Spleen (tissue), 11 donors: ENCODE measurements around the gene OLR1. TPM values are rescaled to one million over a fixed set of nuclear protein-coding genes. Genes with fewer than 3 reads are reported as not detected.
A peak's percentile ranks its signal among the peaks of the same experiment; 100 is the strongest.

Source experiments
- DNase-seq: peaks from one replicate; pipeline ENCODE4 v3.0.0-alpha.2; 2020
- H3K27ac ChIP-seq, 8 donors: fragments of 200-600 bp; sonication (generic) in 7 of 8; 1 replicate in 4 of 8; 2 replicates in 4 of 8; pipeline versions ENCODE4 v1.5.0 to v1.8.0; 2016 to 2021; ENCODE audit warnings: inconsistent platforms in 4 of 8, mild to moderate bottlenecking in 4 of 8, moderate library complexity in 1 of 8
- H3K27me3 ChIP-seq, 7 donors: fragments of 200-600 bp; sonication (generic) in 6 of 7; replicated peaks in 1 of 7; 1 replicate in 4 of 7; 2 replicates in 3 of 7; pipeline versions ENCODE4 v1.5.0 to v1.8.0; 2016 to 2021; ENCODE audit warnings: inconsistent platforms in 3 of 7, mild to moderate bottlenecking in 1 of 7
- H3K36me3 ChIP-seq, 6 donors: fragments of 200-600 bp; sonication (generic) in 5 of 6; 1 replicate in 4 of 6; 2 replicates in 2 of 6; pipeline versions ENCODE4 v1.5.0 to v1.8.0; 2016 to 2021; ENCODE audit warnings: inconsistent platforms in 2 of 6
- H3K4me1 ChIP-seq, 6 donors: fragments of 200-600 bp; sonication (generic) in 5 of 6; 1 replicate in 3 of 6; 2 replicates in 3 of 6; pipeline versions ENCODE4 v1.5.0 to v1.8.0; 2016 to 2021; ENCODE audit warnings: inconsistent platforms in 3 of 6
- H3K4me3 ChIP-seq, 8 donors: fragments of 200-600 bp; sonication (generic) in 7 of 8; 1 replicate in 4 of 8; 2 replicates in 4 of 8; pipeline versions ENCODE4 v1.5.0 to v1.8.0; 2016 to 2021; ENCODE audit warnings: inconsistent platforms in 4 of 8, mild to moderate bottlenecking in 4 of 8, moderate library complexity in 2 of 8
- H3K9me3 ChIP-seq, 8 donors: fragments of 200-600 bp; sonication (generic) in 7 of 8; 1 replicate in 4 of 8; 2 replicates in 4 of 8; pipeline versions ENCODE4 v1.5.0 to v1.8.0; 2016 to 2021; ENCODE audit warnings: inconsistent platforms in 4 of 8
- CTCF ChIP-seq, 11 experiments: fragments of 200-600 bp in 7 of 11; fragments of 450-650 bp in 4 of 11; sonication (generic) in 4 of 11; IDR thresholded peaks in 8 of 11; conservative IDR thresholded peaks in 3 of 11; 1 replicate in 7 of 11; 2 replicates in 4 of 11; pipeline versions ENCODE4 v1.4.0 to v1.8.0; 2016 to 2021; ENCODE audit warnings: antibody characterized with exemption in 11 of 11, inconsistent platforms in 4 of 11, mild to moderate bottlenecking in 1 of 11
- POLR2A ChIP-seq, 3 donors: fragments of 450-650 bp; IDR thresholded peaks; one replicate each; pipeline ENCODE4 v1.5.1; 2017; ENCODE audit warnings: antibody characterized with exemption in 3 of 3, mild to moderate bottlenecking in 1 of 3
- POLR2AphosphoS5 ChIP-seq, 3 donors: sonication (generic); formaldehyde crosslinking; IDR thresholded peaks; one replicate each; pipeline ENCODE4 v1.5.1; 2017; ENCODE audit warnings: antibody characterized with exemption in 3 of 3
- WGBS, 5 donors: extraction: QIAGEN DNeasy Blood & Tissue Kit in 3 of 5; methylation state at CpG; one replicate each; pipeline versions ENCODE4 v1.1.5 to v1.1.7; 2013 to 2018; 5-methylcytosine and 5-hydroxymethylcytosine counted together
- intact Hi-C: fragments of 100-400 bp; cut with DNase I; formaldehyde crosslinking; loops from one replicate; pipeline ENCODE4 v1.15.0; 2023; ENCODE audit warnings: low total_unique reads
- polyA plus RNA-seq, 3 donors: library from polyadenylated mRNA; stranded (reverse); fragments of 200-250 nt; gene quantifications; one replicate each; pipeline ENCODE4 v1.2.1, GENCODE V29; 2013
- total RNA-seq, 7 donors: library from RNA; depleted of rRNA in 3 of 7; stranded (reverse); fragments of >200 nt in 3 of 7; fragmentation: NEBNext Ultra II Directional in 4 of 7; extraction: Animal tissue kit (Norgen Biotek cat#: 25700) in 4 of 7; gene quantifications; one replicate each; pipeline versions ENCODE4 v1.1.0 to v1.2.1, GENCODE V29; 2016 to 2021
- donor health status: healthy with polysubstance abuse.
- donor health status: DM: no; HTN: no; CAD: no; lungs with moderate emphysema.
- donor health status: DM: no; HTN: no; CAD: no.
- donor health status: Bipolar disorder and iron deficiency.
- donor health status: healthy.
- donor health status: DM: no; HTN: no; CAD: no.
- donor health status: DM: yes; HTN: yes; CAD: no.

OLR1 gene
- total and polyA plus RNA-seq, 10 donors, result 0.09 to 10.5 (median 1.2) TPM; not detected in 3

GRCh38 chr12:10213168-10214135, 41.5 kb upstream of the OLR1 start:
- peak; percentile 88 for DNase-seq
- no peaks in the 10 kb centered on the region for H3K9me3 ChIP-seq
- TF ChIP-seq POLR2A (IDR thresholded peaks at IDR 0.05) (peak in 1 of 3 donors; percentile 47), CTCF (IDR thresholded peaks at IDR 0.05 in 8 of 11, conservative IDR thresholded peaks at IDR 0.05 in 3 of 11) (no peak), POLR2AphosphoS5 (IDR thresholded peaks at IDR 0.05) (peak; percentile 35 to 82 (median 74))
- H3K4me1 ChIP-seq, result peaks cover 6 to 45% (median 28%) of the 10 kb centered on the region in 6 donors
- H3K27me3 ChIP-seq, result peaks cover 0 to 3% (median 0%) of the 10 kb centered on the region in 7 donors
- peaks cover 0 to 17% (median 4%) of the 10 kb centered on the region in 6 donors for H3K36me3 ChIP-seq
- H3K4me3 ChIP-seq, result peak overlapping the region; percentile 64 to 83 (median 72)
- peak overlapping the region; percentile 91 to 98 (median 98) for H3K27ac ChIP-seq
- intact Hi-C loops, result no loop called here
- WGBS, 5 donors, result 1 to 2% (median 2%) methylated on average over 45 to 47 of the region's 47 CpGs

GRCh38 chr12:10212739-10213131, 40.8 kb upstream of the OLR1 start, which contains the start of gene GABARAPL1:
Gene GABARAPL1, plus strand, starts transcription at chr12:10212877. Its CDS starts 253 bp downstream, at chr12:10213130.
- TF ChIP-seq CTCF (IDR thresholded peaks at IDR 0.05 in 8 of 11, conservative IDR thresholded peaks at IDR 0.05 in 3 of 11) (peak in 2 of 11 experiments; percentile 13 to 22), POLR2AphosphoS5 (IDR thresholded peaks at IDR 0.05) (peak in 2 of 3 donors; percentile 68 to 86), POLR2A (IDR thresholded peaks at IDR 0.05) (peak in 1 of 3 donors; percentile 22)
- Histone ChIP-seq H3K4me3 (peak within 1 kb of the TSS; percentile 64 to 83 (median 72)), H3K27ac (peak within 1 kb of the TSS; percentile 91 to 98 (median 98)), H3K27me3 (peaks cover 0 to 3% (median 0%) of the 10 kb centered on the region in 7 donors), H3K36me3 (peaks cover 0 to 10% (median 0%) of the 10 kb centered on the region in 6 donors), H3K9me3 (no peaks in the 10 kb centered on the region), H3K4me1 (peaks cover 6 to 45% (median 28%) of the 10 kb centered on the region in 6 donors)
- intact Hi-C loops, result no loop called here
- DNase-seq, result peak; percentile 93
- 0 to 2% (median 1%) methylated on average over 20 to 35 of the region's 35 CpGs for WGBS, 5 donors

GRCh38 chr12:10211940-10212738, 40.2 kb upstream of the OLR1 start:
- WGBS, 5 donors, result 37 to 42% (median 38%) methylated on average over 40 of the region's 40 CpGs
- Histone ChIP-seq H3K4me3 (peak overlapping the region; percentile 64 to 83 (median 72)), H3K36me3 (peaks cover 0 to 9% (median 0%) of the 10 kb centered on the region in 6 donors), H3K27ac (peak overlapping the region; percentile 91 to 98 (median 98)), H3K9me3 (no peaks in the 10 kb centered on the region), H3K27me3 (peaks cover 0 to 3% (median 0%) of the 10 kb centered on the region in 7 donors), H3K4me1 (peaks cover 6 to 45% (median 26%) of the 10 kb centered on the region in 6 donors)
- intact Hi-C loops, result no loop called here
- peak; percentile 97 for DNase-seq
- TF ChIP-seq CTCF (IDR thresholded peaks at IDR 0.05 in 8 of 11, conservative IDR thresholded peaks at IDR 0.05 in 3 of 11) (no peak), POLR2A (IDR thresholded peaks at IDR 0.05) (peak in 2 of 3 donors; percentile 31 to 54), POLR2AphosphoS5 (IDR thresholded peaks at IDR 0.05) (peak; percentile 94 to 97 (median 96))
